ENCODE measurements around the gene HSF4. TPM values are rescaled to one million over a fixed set of nuclear protein-coding genes. Genes with fewer than 3 reads are reported as not detected.
A peak's percentile ranks its signal among the peaks of the same experiment; 100 is the strongest.

HSF4 gene
- total RNA-seq, 1 experiment from 2014 or later = 1.2 TPM

GRCh38 chr16:67150047-67150832 is 14.3 kb upstream of the HSF4 start:
- Histone ChIP-seq H2BK20ac (ENCODE audit: low read depth, low read length, poor library complexity, severe bottlenecking) (no peak overlapping the region), H2BK120ac (ENCODE audit: low read depth, low read length, poor library complexity, severe bottlenecking) (no peak overlapping the region), H4K5ac (ENCODE audit: insufficient read length, low read depth, low read length) (no peak overlapping the region), H3K23ac (ENCODE audit: insufficient read length, low read depth, low read length) (no peak overlapping the region), H3K56ac (ENCODE audit: insufficient read length, low read depth, low read length) (no peak overlapping the region), H3K9ac (ENCODE audit: extremely low read depth, insufficient read length, low read length) (no peak overlapping the region), H3K9me3 (ENCODE audit: control insufficient read depth, low read depth, low read length) (no peaks in the 10 kb centered on the region), H2AK5ac (ENCODE audit: insufficient read length, low read length) (no peak overlapping the region), H4K8ac (replicated peaks; ENCODE audit: insufficient read length, low read depth, low read length) (no peak overlapping the region), H3K4me2 (ENCODE audit: insufficient read depth, insufficient read length, low read length) (peak overlapping the region; percentile 65), H3K4ac (ENCODE audit: low read depth, low read length) (no peak overlapping the region), H2BK5ac (ENCODE audit: insufficient read length, low read length) (no peak overlapping the region), H3T11ph (ENCODE audit: low read length) (no peak overlapping the region), H2BK12ac (ENCODE audit: insufficient read length, low read depth, low read length) (no peak overlapping the region), H3K18ac (ENCODE audit: insufficient read length, low read depth, low read length) (peak overlapping the region; percentile 46), H3K79me2 (ENCODE audit: insufficient read depth, low read length) (no peaks in the 10 kb centered on the region), H3K27me3 (ENCODE audit: insufficient read depth, low read length) (peaks cover 27% of the 10 kb centered on the region), H4K20me1 (ENCODE audit: control insufficient read depth, insufficient read depth, insufficient read length) (no peaks in the 10 kb centered on the region), H4K91ac (ENCODE audit: insufficient read length, low read depth, low read length) (no peak overlapping the region), H3K79me1 (ENCODE audit: insufficient read depth, low read depth, low read length, poor library complexity, severe bottlenecking) (no peaks in the 10 kb centered on the region), H2AFZ (ENCODE audit: low read length) (no peak overlapping the region), H3K4me1 (ENCODE audit: insufficient read depth, low read length) (no peaks in the 10 kb centered on the region), H2BK15ac (ENCODE audit: low read depth, low read length) (no peak overlapping the region), H3K23me2 (ENCODE audit: insufficient read length, low read depth, low read length, poor library complexity, severe bottlenecking) (peaks cover 15% of the 10 kb centered on the region), H3K27ac (ENCODE audit: insufficient read length, low read depth, low read length) (no peak overlapping the region), H3K14ac (ENCODE audit: insufficient read depth, low read length) (no peak overlapping the region; the same call in 1 of the 2 replicates)
- DNase-seq = peak; percentile 84
- Mint-ChIP-seq H3K27ac (no peak overlapping the region), H3K4me3 (peak overlapping the region; percentile 65 to 80), H3K4me1 (peaks cover 10 to 15% of the 10 kb centered on the region in 2 experiments), H3K36me3 (ENCODE audit: insufficient read depth in 1 of 3, low read depth in 3 of 3) (peaks cover 10 to 38% (median 36%) of the 10 kb centered on the region in 3 experiments), H3K27me3 (ENCODE audit: low read depth) (peaks cover 43% of the 10 kb centered on the region), H3K9me3 (peaks cover 0 to 5% of the 10 kb centered on the region in 2 experiments; a peak in 3 of 5 replicates)
- TF ChIP-seq CTCF (conservative IDR thresholded peaks at IDR 0.05) = peak; percentile 80; the same call in 2 of the 3 replicates
- WGBS (ENCODE audit: extremely low coverage, insufficient read length, low lambda C conversion rate) = no CpG with 5 or more reads among the region's 94 CpGs

All from H9 (cell line).